GM18870 (cell line): ENCODE measurements around the gene MREG.
"Not testable (repeated sequence)": the region's sequence is repeated elsewhere in the genome, so short reads cannot be mapped to it uniquely, and the experiment has no call there.

Experiments
- ATAC-seq: cut with Tn5 transposase; IDR thresholded peaks from one replicate; pipeline ENCODE4 v1.9.1; 2021; ENCODE audit warnings: moderate library complexity; ENCODE audit not compliant: unreplicated experiment

Gene MREG

GRCh38 chr2:216021768-216022565 is 8.6 kb upstream of the MREG start:
- no peak for ATAC-seq

GRCh38 chr2:216018709-216019108 is 5.4 kb upstream of the MREG start:
- ATAC-seq: no peak

- peak; percentile 32 for ATAC-seq
These were observed 4.0 kb upstream of the MREG start for GRCh38 chr2:216017365-216017764.

GRCh38 chr2:216016581-216016980 is 3.2 kb upstream of the MREG start:
- ATAC-seq: no peak

GRCh38 chr2:216015722-216016464 is 2.5 kb upstream of the MREG start:
- ATAC-seq: peak; percentile 89

GRCh38 chr2:216014986-216015385 is 1.6 kb upstream of the MREG start:
- ATAC-seq: no peak

GRCh38 chr2:216014006-216014405 is 655 bp upstream of the MREG start:
- ATAC-seq: no peak

- ATAC-seq: no peak
These were observed 596 bp downstream of the MREG start for GRCh38 chr2:216012830-216013079.

- ATAC-seq: no peak
These were observed 1.1 kb downstream of the MREG start for GRCh38 chr2:216012133-216012829.

GRCh38 chr2:216009215-216009614 is 4.1 kb downstream of the MREG start:
- ATAC-seq: not testable (repeated sequence)

GRCh38 chr2:216008387-216008786 is 5.0 kb downstream of the MREG start:
- ATAC-seq: no peak

- ATAC-seq: peak; percentile 41
These were observed 7.1 kb downstream of the MREG start for GRCh38 chr2:216006164-216006663.

- ATAC-seq: no peak
These were observed 8.6 kb downstream of the MREG start for GRCh38 chr2:216004697-216005283.

GRCh38 chr2:216003876-216004696 is 9.3 kb downstream of the MREG start:
- no peak for ATAC-seq

GRCh38 chr2:216002693-216003092 is 10.7 kb downstream of the MREG start:
- ATAC-seq: no peak

GRCh38 chr2:216002101-216002678 is 11.2 kb downstream of the MREG start:
- ATAC-seq: no peak

GRCh38 chr2:216001216-216002100 is 11.9 kb downstream of the MREG start:
- no peak for ATAC-seq

- ATAC-seq: no peak
These were observed 14.7 kb downstream of the MREG start for GRCh38 chr2:215998636-215999035.

- ATAC-seq: no peak
These were observed 16.1 kb downstream of the MREG start for GRCh38 chr2:215997219-215997618.
